K562 (cell line): ENCODE measurements around the gene GFRA1. TPM values are rescaled to one million over a fixed set of nuclear protein-coding genes. Genes with fewer than 3 reads are reported as not detected.

ENCODE experiments used
- ATAC-seq: fragments of 200-7000 bp; cut with Tn5 transposase; 3 replicates; pipeline ENCODE4 v1.9.1; 2020; ENCODE audit warnings: moderate library complexity
- BruUV-seq: library from RNA; stranded (reverse); fragments of 400-500 nt; replicated peaks from 2 replicates; lab custom pipeline; 2021; lab: Mats Ljungman, UMichigan
- CTCF ChIA-PET: fragments of 300-600 bp; formaldehyde crosslinking; extraction: SDS; loops from one replicate; lab custom pipeline; 2021; ENCODE audit warnings: low intra/inter-chr PET ratio; lab: Yijun Ruan, JAX
- POLR2A ChIA-PET: fragments of 300-600, 350-650 bp; sonication (Branson Sonifier 250); formaldehyde crosslinking; extraction: SDS; loops from one replicate; lab custom pipeline; 2021; ENCODE audit warnings: antibody characterized with exemption, inconsistent platforms; lab: Yijun Ruan, JAX
- DNase-seq, 4 experiments: peaks; one replicate each; pipeline versions ENCODE4 v3.0.0 to v3.0.0-alpha.2; 2011 to 2018; ENCODE audit warnings: low spot score in 3 of 4, mixed read lengths in 3 of 4; ENCODE audit errors: extremely low read depth in 1 of 4
- FAIRE-seq: peaks from 2 replicates; lab custom pipeline; 2011; peaks lifted over from hg19 to GRCh38; lab: Jason Lieb, UNC
- H2AFZ ChIP-seq: 2 replicates; pipeline ENCODE4 v1.6.0; 2011; ENCODE audit warnings: low read depth, low read length, control low read depth, inconsistent platforms
- H3K27ac ChIP-seq: fragments of 200-600 bp; 3 replicates; pipeline ENCODE4 v1.8.0; 2011; ENCODE audit warnings: low read depth, mild to moderate bottlenecking, control low read depth, inconsistent platforms, low read length, moderate library complexity, mixed read lengths; ENCODE audit errors: extremely low read depth
- H3K27me3 ChIP-seq, 2 experiments: fragments of 300-600 bp in 1 of 2; 2 replicates in 1 of 2; 3 replicates in 1 of 2; pipeline versions ENCODE4 v1.6.0 to v1.8.0; 2011; ENCODE audit warnings: inconsistent platforms in 2 of 2, low read length in 2 of 2, mild to moderate bottlenecking in 1 of 2, mixed read lengths in 1 of 2, moderate library complexity in 1 of 2; ENCODE audit not compliant: control insufficient read depth in 2 of 2, insufficient read depth in 2 of 2
- H3K36me3 ChIP-seq: fragments of 300-600 bp; 3 replicates; pipeline ENCODE4 v1.8.0; 2011; ENCODE audit warnings: mild to moderate bottlenecking, low read length, inconsistent platforms; ENCODE audit not compliant: control insufficient read depth, insufficient read depth
- H3K4me1 ChIP-seq, 2 experiments: fragments of 200-600 bp in 1 of 2; replicated peaks in 1 of 2; 2 replicates in 1 of 2; 3 replicates in 1 of 2; pipeline versions ENCODE4 v1.5.1 to v1.8.0; 2011; ENCODE audit warnings: inconsistent platforms in 2 of 2, low read length in 2 of 2, mild to moderate bottlenecking in 1 of 2, mixed read lengths in 1 of 2, moderate library complexity in 1 of 2; ENCODE audit not compliant: control insufficient read depth in 2 of 2, insufficient read depth in 2 of 2
- H3K4me2 ChIP-seq: 2 replicates; pipeline ENCODE4 v1.6.1; 2011; ENCODE audit warnings: low read length, control low read depth, inconsistent platforms, mixed read lengths; ENCODE audit not compliant: insufficient read depth
- H3K4me3 ChIP-seq: fragments of 200-600 bp; sonication (generic), shearing (Covaris generic); 2 replicates; pipeline ENCODE4 v1.5.1; 2016; ENCODE audit warnings: control low read depth, inconsistent platforms
- H3K79me2 ChIP-seq: fragments of 200-600 bp; 3 replicates; pipeline ENCODE4 v1.8.0; 2011; ENCODE audit warnings: low read length, inconsistent platforms; ENCODE audit not compliant: control insufficient read depth, insufficient read depth
- H3K9ac ChIP-seq, 2 experiments: 2 replicates each; pipeline versions ENCODE4 v1.6.0 to v1.6.1; 2011; ENCODE audit warnings: low read depth in 2 of 2, low read length in 2 of 2, control low read depth in 1 of 2, inconsistent platforms in 1 of 2, mild to moderate bottlenecking in 1 of 2, mixed read lengths in 1 of 2; ENCODE audit not compliant: insufficient read depth in 1 of 2
- H3K9me1 ChIP-seq: one replicate; pipeline ENCODE4 v1.6.0; 2011; ENCODE audit warnings: inconsistent platforms, mild to moderate bottlenecking, low read length, moderate library complexity; ENCODE audit not compliant: control insufficient read depth, insufficient read depth
- H3K9me3 ChIP-seq: replicated peaks from 2 replicates; pipeline ENCODE4 v1.5.1; 2011; ENCODE audit warnings: low read depth, low read length, inconsistent platforms; ENCODE audit not compliant: control insufficient read depth, insufficient read depth
- H4K20me1 ChIP-seq: replicated peaks from 2 replicates; pipeline ENCODE4 v1.6.1; 2011; ENCODE audit warnings: low read length, inconsistent platforms, mixed read lengths; ENCODE audit not compliant: control insufficient read depth, insufficient read depth
- CEBPZ ChIP-seq: fragments of 150-350 bp; IDR thresholded peaks from 2 replicates; pipeline ENCODE4 v1.6.1; 2014; ENCODE audit warnings: low read depth, mild to moderate bottlenecking, low read length, borderline replicate concordance
- MBD2 ChIP-seq: sonication (generic); IDR thresholded peaks from 2 replicates; pipeline ENCODE4 v1.6.1; 2016; ENCODE audit warnings: low read depth, borderline replicate concordance
- MYBL2 ChIP-seq, 2 experiments: fragments of 450-650 bp in 1 of 2; sonication (generic) in 1 of 2; formaldehyde crosslinking in 1 of 2; IDR thresholded peaks; 2 replicates each; pipeline versions ENCODE4 v1.6.1 to v1.8.1; 2017 to 2022; ENCODE audit warnings: borderline replicate concordance in 1 of 2, inconsistent platforms in 1 of 2, low read depth in 1 of 2, mild to moderate bottlenecking in 1 of 2, missing genetic modification reagents in 1 of 2, moderate library complexity in 1 of 2
- POU5F1 ChIP-seq: fragments of 150-350 bp; IDR thresholded peaks from 2 replicates; pipeline ENCODE4 v1.6.1; 2014; ENCODE audit warnings: borderline replicate concordance, low read length, low read depth, mild to moderate bottlenecking; ENCODE audit not compliant: partially characterized antibody
- RFX1 ChIP-seq: fragments of 450-650 bp; IDR thresholded peaks from 2 replicates; pipeline ENCODE4 v1.6.1; 2016; ENCODE audit warnings: mild to moderate bottlenecking, moderate library complexity
- STAG1 ChIP-seq: sonication (generic); formaldehyde crosslinking; IDR thresholded peaks from 2 replicates; pipeline ENCODE4 v1.5.0; 2020; ENCODE audit warnings: missing genetic modification reagents, borderline replicate concordance
- WGBS: fragments of 100-300 bp; shearing (Covaris generic); methylation state at CpG from one replicate; pipeline ENCODE4 v1.1.6; 2016; ENCODE audit warnings: low coverage, mixed read lengths; ENCODE audit not compliant: insufficient coverage; ENCODE audit errors: missing lambda C conversion rate; 5-methylcytosine and 5-hydroxymethylcytosine counted together
- in situ Hi-C: fragments of 300-500 bp; cut with MboI; formaldehyde crosslinking; loops from 4 replicates; pipeline ENCODE4 v1.15.0; 2018; ENCODE audit warnings: inconsistent platforms, mixed read lengths
- intact Hi-C: fragments of 100-400 bp; cut with micrococcal nuclease; formaldehyde crosslinking; loops from 2 replicates; pipeline ENCODE4 v1.14.2; 2022
- polyA plus RNA-seq, 8 experiments: library from polyadenylated mRNA; depleted of rRNA in 4 of 8; stranded (reverse) in 5 of 8; unstranded in 3 of 8; fragments of >200 nt; fragmentation: Nextera tagmentation in 2 of 8; fragmentation: Illumina TruSeq in 1 of 8; extraction: Ambion mirVana in 2 of 8; extraction: Trizol in 1 of 8; gene quantifications; 2 replicates each; pipeline versions ENCODE4 v1.2.1 to v1.2.3, GENCODE V29; 2011 to 2014; ENCODE audit warnings: inconsistent platforms in 1 of 8, missing spikeins in 1 of 8
- total RNA-seq, 7 experiments: library from RNA; depleted of rRNA in 6 of 7; stranded (reverse); fragments of >200 nt in 6 of 7; fragmentation: Illumina TruSeq in 2 of 7; extraction: Trizol in 2 of 7; gene quantifications; 2 replicates each; pipeline versions ENCODE4 v1.2.1 to v1.2.3, GENCODE V29; 2011 to 2021; ENCODE audit warnings: low replicate concordance in 1 of 7

The GFRA1 gene
- total and polyA plus RNA-seq, 9 of the 15 experiments (the other 6 are each of a cell fraction or from before 2014, with no cell fraction given), result 0.04 TPM; not detected in 8

- TF ChIP-seq RFX1 (no peak), POU5F1 (no peak), MBD2 (no peak), CEBPZ (no peak)
Measured at GRCh38 chr10:116094356-116094755, 178.7 kb downstream of the GFRA1 start (continued).

GRCh38 chr10:116093031-116093430 lies 180.0 kb downstream of the GFRA1 start:
- POLR2A ChIA-PET, result no interaction called here
- CTCF ChIA-PET, result no interaction called here
- in situ Hi-C loops, result no loop called here
- WGBS, result 0% methylated on average over 8 of the region's 9 CpGs
- no TSS peak for BruUV-seq
- Histone ChIP-seq H3K4me1 (no peaks in the 10 kb centered on the region), H3K27me3 (no peaks in the 10 kb centered on the region), H3K9me3 (no peaks in the 10 kb centered on the region), H3K36me3 (no peaks in the 10 kb centered on the region), H3K79me2 (no peaks in the 10 kb centered on the region), H3K9ac (no peak overlapping the region), H2AFZ (no peak overlapping the region), H3K27ac (no peak overlapping the region), H3K4me2 (no peak overlapping the region), H3K9me1 (no peaks in the 10 kb centered on the region), H3K4me3 (no peak overlapping the region), H4K20me1 (no peaks in the 10 kb centered on the region)
- TF ChIP-seq STAG1 (CRISPR knock-in tag) (no peak), MYBL2 (IDR thresholded peaks at IDR 0.05; ENCODE audit: low read depth) (no peak), MYBL2 (CRISPR knock-in tag; IDR thresholded peaks at IDR 0.05; ENCODE audit: borderline replicate concordance) (no peak)
- FAIRE-seq, result no peak
- no peak for DNase-seq
- intact Hi-C loops, result no loop called here
- ATAC-seq, result no peak
